Tibial artery (tissue), 4 donors: ENCODE results near the gene SUFU.

Experiments used
- DNase-seq, 2 donors: peaks; one replicate each; pipeline ENCODE4 v3.0.0-alpha.2; 2019
- H3K27ac ChIP-seq, 2 donors: fragments of 200-600 bp; sonication (generic) in 1 of 2; 1 replicate in 1 of 2; 2 replicates in 1 of 2; pipeline ENCODE4 v1.5.1; 2018 to 2019; ENCODE audit warnings: mild to moderate bottlenecking in 1 of 2
- H3K27me3 ChIP-seq, 2 donors: fragments of 200-600 bp; sonication (generic) in 1 of 2; one replicate each; pipeline versions ENCODE4 v1.5.1 to v1.6.0; 2016 to 2019
- H3K36me3 ChIP-seq, 3 donors: fragments of 200-600 bp; sonication (generic) in 2 of 3; one replicate each; pipeline ENCODE4 v1.5.1; 2016 to 2019; ENCODE audit warnings: mild to moderate bottlenecking in 2 of 3
- H3K4me1 ChIP-seq, 4 donors: fragments of 200-600 bp; sonication (generic) in 2 of 4; 1 replicate in 3 of 4; 2 replicates in 1 of 4; pipeline ENCODE4 v1.5.1; 2016 to 2019
- H3K4me3 ChIP-seq, 2 donors: fragments of 200-600 bp; sonication (generic) in 1 of 2; 1 replicate in 1 of 2; 2 replicates in 1 of 2; pipeline ENCODE4 v1.5.1; 2018 to 2019; ENCODE audit warnings: mild to moderate bottlenecking in 2 of 2
- H3K9me3 ChIP-seq, 3 donors: fragments of 200-600 bp; sonication (generic) in 1 of 3; one replicate each; pipeline ENCODE4 v1.5.1; 2016 to 2019
- intact Hi-C: fragments of 100-400 bp; cut with DNase I; formaldehyde crosslinking; loops from one replicate; pipeline ENCODE4 v1.15.0; 2023; ENCODE audit warnings: low total_unique reads
- TF ChIP-seq, protein P1 (sequence below), 2 experiments: fragments of 200-600 bp in 1 of 2; fragments of 450-650 bp in 1 of 2; IDR thresholded peaks; one replicate each; pipeline ENCODE4 v1.5.1; 2017 to 2019; ENCODE audit warnings: antibody characterized with exemption in 2 of 2, mild to moderate bottlenecking in 1 of 2, moderate library complexity in 1 of 2

Gene SUFU

GRCh38 chr10:102538811-102539210 lies 35.0 kb downstream of the SUFU start:
- TF ChIP-seq, protein P1, sequence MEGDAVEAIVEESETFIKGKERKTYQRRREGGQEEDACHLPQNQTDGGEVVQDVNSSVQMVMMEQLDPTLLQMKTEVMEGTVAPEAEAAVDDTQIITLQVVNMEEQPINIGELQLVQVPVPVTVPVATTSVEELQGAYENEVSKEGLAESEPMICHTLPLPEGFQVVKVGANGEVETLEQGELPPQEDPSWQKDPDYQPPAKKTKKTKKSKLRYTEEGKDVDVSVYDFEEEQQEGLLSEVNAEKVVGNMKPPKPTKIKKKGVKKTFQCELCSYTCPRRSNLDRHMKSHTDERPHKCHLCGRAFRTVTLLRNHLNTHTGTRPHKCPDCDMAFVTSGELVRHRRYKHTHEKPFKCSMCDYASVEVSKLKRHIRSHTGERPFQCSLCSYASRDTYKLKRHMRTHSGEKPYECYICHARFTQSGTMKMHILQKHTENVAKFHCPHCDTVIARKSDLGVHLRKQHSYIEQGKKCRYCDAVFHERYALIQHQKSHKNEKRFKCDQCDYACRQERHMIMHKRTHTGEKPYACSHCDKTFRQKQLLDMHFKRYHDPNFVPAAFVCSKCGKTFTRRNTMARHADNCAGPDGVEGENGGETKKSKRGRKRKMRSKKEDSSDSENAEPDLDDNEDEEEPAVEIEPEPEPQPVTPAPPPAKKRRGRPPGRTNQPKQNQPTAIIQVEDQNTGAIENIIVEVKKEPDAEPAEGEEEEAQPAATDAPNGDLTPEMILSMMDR (IDR thresholded peaks at IDR 0.05) = no peak
- peaks cover 0 to 3% (median 0%) of the 10 kb centered on the region in 4 donors for H3K4me1 ChIP-seq
- peaks cover 0 to 5% (median 0%) of the 10 kb centered on the region in 3 donors for H3K36me3 ChIP-seq
- H3K4me3 ChIP-seq = no peak overlapping the region
- no peak overlapping the region for H3K27ac ChIP-seq
- intact Hi-C loops = no loop called here
- peak in 1 of 2 donors; percentile 21 for DNase-seq
- H3K9me3 ChIP-seq = no peaks in the 10 kb centered on the region
- H3K27me3 ChIP-seq = no peaks in the 10 kb centered on the region

DNA sequence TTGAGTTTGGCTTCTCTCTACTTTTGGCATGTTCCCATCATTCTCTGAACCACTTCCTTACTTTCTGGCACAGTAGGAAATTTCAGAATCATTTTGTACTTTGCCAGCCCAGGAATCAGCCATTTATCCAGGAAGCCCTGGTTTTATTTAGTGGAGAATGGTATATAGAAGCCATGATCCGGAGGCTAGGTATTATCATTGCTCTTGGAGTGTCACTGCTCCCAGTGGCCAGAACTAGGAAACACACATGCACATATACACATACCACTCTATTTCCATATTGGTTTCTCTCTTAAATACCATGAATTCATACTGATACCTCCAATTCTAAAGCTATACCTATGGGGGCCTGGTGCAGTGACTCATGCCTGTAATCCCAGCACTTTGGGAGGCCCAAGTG lies 36.3 kb downstream of the SUFU start:
- H3K36me3 ChIP-seq = peaks cover 0 to 5% (median 0%) of the 10 kb centered on the region in 3 donors

DNA sequence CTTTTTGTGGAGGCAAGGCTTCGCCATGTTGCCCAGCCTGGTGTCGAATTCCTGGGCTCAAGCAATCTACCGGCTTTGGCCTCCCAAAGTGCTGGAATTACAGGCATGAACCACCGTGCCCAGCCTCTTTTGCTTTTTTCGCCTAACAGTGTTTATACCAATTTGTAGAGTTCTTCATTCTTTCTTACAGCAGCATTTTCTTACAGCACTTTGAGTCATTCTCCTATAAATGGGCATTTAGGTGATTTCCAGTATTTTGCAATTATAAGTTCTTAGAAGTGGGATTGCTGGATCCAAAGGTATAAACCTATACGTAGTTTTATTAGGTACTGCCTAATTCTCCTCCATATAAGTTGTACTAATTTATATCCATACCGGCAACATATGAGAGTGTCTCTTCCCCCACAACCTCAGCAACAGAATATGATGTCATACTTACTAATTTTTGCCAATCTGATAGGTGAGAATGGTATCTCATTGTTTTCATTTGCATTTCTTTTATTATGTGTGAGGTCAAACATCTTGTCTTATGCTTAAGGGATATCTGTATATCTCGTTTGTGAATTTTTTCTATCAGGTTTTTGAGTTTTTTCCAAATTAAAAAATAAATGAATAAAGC lies 39.1 kb downstream of the SUFU start:
- Histone ChIP-seq H3K4me1 (peaks cover 0 to 15% (median 8%) of the 10 kb centered on the region in 4 donors), H3K4me3 (no peak overlapping the region), H3K27me3 (no peaks in the 10 kb centered on the region), H3K9me3 (no peaks in the 10 kb centered on the region), H3K36me3 (no peaks in the 10 kb centered on the region), H3K27ac (no peak overlapping the region)
- TF ChIP-seq, protein P1 (IDR thresholded peaks at IDR 0.05) = no peak
- intact Hi-C loops = no loop called here
- peak in 1 of 2 donors; percentile 6 for DNase-seq

More for the DNA sequence above, 36.3 kb downstream of the SUFU start:
- Histone ChIP-seq H3K4me3 (no peak overlapping the region), H3K27ac (no peak overlapping the region), H3K9me3 (no peaks in the 10 kb centered on the region), H3K27me3 (no peaks in the 10 kb centered on the region), H3K4me1 (peaks cover 0 to 3% (median 0%) of the 10 kb centered on the region in 4 donors)
- intact Hi-C loops = no loop called here
- TF ChIP-seq, protein P1 (IDR thresholded peaks at IDR 0.05) = peak; percentile 26 to 31
- no peak for DNase-seq

GRCh38 chr10:102545265-102545871 lies 41.6 kb downstream of the SUFU start:
- Histone ChIP-seq H3K36me3 (peaks cover 0 to 6% (median 4%) of the 10 kb centered on the region in 3 donors), H3K4me3 (no peak overlapping the region), H3K4me1 (peaks cover 0 to 33% (median 21%) of the 10 kb centered on the region in 4 donors), H3K27ac (no peak overlapping the region), H3K9me3 (no peaks in the 10 kb centered on the region), H3K27me3 (no peaks in the 10 kb centered on the region)
- peak in 1 of 2 donors; percentile 11 for DNase-seq
- intact Hi-C loops = no loop called here
- TF ChIP-seq, protein P1 (IDR thresholded peaks at IDR 0.05) = no peak

DNA sequence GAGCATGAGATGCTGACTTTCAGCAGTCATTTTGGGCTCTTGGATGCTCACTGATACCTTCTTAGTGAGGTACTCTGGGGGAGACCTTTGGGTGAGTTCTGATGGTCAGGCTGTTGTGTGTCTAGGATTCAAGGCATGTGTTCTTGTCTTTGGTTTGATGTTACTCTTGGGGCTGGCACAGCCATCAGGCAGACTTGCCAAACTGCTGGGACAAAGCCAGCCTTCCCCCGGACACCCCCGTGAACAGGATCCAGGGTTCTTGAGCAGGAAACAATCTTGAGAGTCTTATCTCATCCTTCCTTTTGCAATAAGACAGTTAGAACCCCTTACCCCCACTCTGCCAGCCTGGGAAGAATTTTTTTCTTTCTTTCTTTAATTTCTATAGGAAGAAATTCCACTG lies 42.2 kb downstream of the SUFU start:
- Histone ChIP-seq H3K4me3 (no peak overlapping the region), H3K4me1 (peaks cover 0 to 33% (median 21%) of the 10 kb centered on the region in 4 donors), H3K9me3 (no peaks in the 10 kb centered on the region), H3K36me3 (peaks cover 0 to 11% (median 11%) of the 10 kb centered on the region in 3 donors), H3K27ac (no peak overlapping the region), H3K27me3 (no peaks in the 10 kb centered on the region)
- intact Hi-C loops = no loop called here
- TF ChIP-seq, protein P1 (IDR thresholded peaks at IDR 0.05) = no peak
- DNase-seq = peak in 1 of 2 donors; percentile 50
